Activated naive CD8-positive, alpha-beta T cell (primary cell): Measurements from ENCODE around the gene TMEM239.
A peak's percentile ranks its signal among the peaks of the same experiment; 100 is the strongest.

ENCODE experiments used
- H3K27ac Mint-ChIP-seq: one replicate; pipeline ENCODE4 v1.8.0; 2021; ENCODE audit warnings: mixed read lengths
- H3K27me3 Mint-ChIP-seq: one replicate; pipeline ENCODE4 v1.8.0; 2021; ENCODE audit warnings: mixed read lengths
- H3K36me3 Mint-ChIP-seq: one replicate; pipeline ENCODE4 v1.8.0; 2021; ENCODE audit warnings: mixed read lengths
- H3K4me1 Mint-ChIP-seq: one replicate; pipeline ENCODE4 v1.8.0; 2021; ENCODE audit warnings: low read depth, mixed read lengths
- H3K4me3 Mint-ChIP-seq: one replicate; pipeline ENCODE4 v1.8.0; 2021; ENCODE audit warnings: mild to moderate bottlenecking, mixed read lengths
- H3K9me3 Mint-ChIP-seq: one replicate; pipeline ENCODE4 v1.8.0; 2021; ENCODE audit warnings: low read depth, mixed read lengths

Gene TMEM239

GRCh38 chr20:2840967-2841531 is 24.9 kb downstream of the TMEM239 start:
- Mint-ChIP-seq H3K4me1 (peaks cover 49% of the 10 kb centered on the region), H3K36me3 (peaks cover 8% of the 10 kb centered on the region), H3K9me3 (no peaks in the 10 kb centered on the region), H3K4me3 (peak overlapping the region; percentile 94), H3K27me3 (no peaks in the 10 kb centered on the region), H3K27ac (peak overlapping the region; percentile 70)

- H3K27me3 Mint-ChIP-seq: no peaks in the 10 kb centered on the region
- peaks cover 34% of the 10 kb centered on the region for H3K4me1 Mint-ChIP-seq
- H3K36me3 Mint-ChIP-seq: peaks cover 5% of the 10 kb centered on the region
- no peak overlapping the region for H3K4me3 Mint-ChIP-seq
- H3K27ac Mint-ChIP-seq: no peak overlapping the region
- no peaks in the 10 kb centered on the region for H3K9me3 Mint-ChIP-seq
Observed at GRCh38 chr20:2845607-2846006, 29.4 kb downstream of the TMEM239 start.

- Mint-ChIP-seq H3K9me3 (no peaks in the 10 kb centered on the region), H3K4me3 (no peak overlapping the region), H3K27me3 (no peaks in the 10 kb centered on the region), H3K4me1 (peaks cover 31% of the 10 kb centered on the region), H3K36me3 (peaks cover 5% of the 10 kb centered on the region), H3K27ac (no peak overlapping the region)
Observed at GRCh38 chr20:2846698-2847097, 30.5 kb downstream of the TMEM239 start.

- no peaks in the 10 kb centered on the region for H3K27me3 Mint-ChIP-seq
- peaks cover 5% of the 10 kb centered on the region for H3K36me3 Mint-ChIP-seq
- H3K9me3 Mint-ChIP-seq: no peaks in the 10 kb centered on the region
- H3K4me3 Mint-ChIP-seq: no peak overlapping the region
- peak overlapping the region; percentile 7 for H3K27ac Mint-ChIP-seq
- peaks cover 40% of the 10 kb centered on the region for H3K4me1 Mint-ChIP-seq
Observed at GRCh38 chr20:2847802-2848201, 31.6 kb downstream of the TMEM239 start.

- H3K4me1 Mint-ChIP-seq: peaks cover 28% of the 10 kb centered on the region
- H3K9me3 Mint-ChIP-seq: no peaks in the 10 kb centered on the region
- H3K27me3 Mint-ChIP-seq: no peaks in the 10 kb centered on the region
- peaks cover 4% of the 10 kb centered on the region for H3K36me3 Mint-ChIP-seq
- H3K4me3 Mint-ChIP-seq: no peak overlapping the region
- H3K27ac Mint-ChIP-seq: no peak overlapping the region
Observed at GRCh38 chr20:2849529-2849928, 33.4 kb downstream of the TMEM239 start.

- H3K4me1 Mint-ChIP-seq: peaks cover 19% of the 10 kb centered on the region
- no peaks in the 10 kb centered on the region for H3K36me3 Mint-ChIP-seq
- no peaks in the 10 kb centered on the region for H3K27me3 Mint-ChIP-seq
- H3K9me3 Mint-ChIP-seq: no peaks in the 10 kb centered on the region
- H3K4me3 Mint-ChIP-seq: no peak overlapping the region
- H3K27ac Mint-ChIP-seq: no peak overlapping the region
Observed at GRCh38 chr20:2851086-2851485, 34.9 kb downstream of the TMEM239 start.

GRCh38 chr20:2858591-2858990 is 42.4 kb downstream of the TMEM239 start:
- Mint-ChIP-seq H3K4me1 (no peaks in the 10 kb centered on the region), H3K4me3 (no peak overlapping the region), H3K9me3 (no peaks in the 10 kb centered on the region), H3K27me3 (no peaks in the 10 kb centered on the region), H3K36me3 (no peaks in the 10 kb centered on the region), H3K27ac (no peak overlapping the region)

GRCh38 chr20:2859330-2860121 is 43.4 kb downstream of the TMEM239 start:
- H3K4me3 Mint-ChIP-seq: no peak overlapping the region
- no peaks in the 10 kb centered on the region for H3K9me3 Mint-ChIP-seq
- peaks cover 3% of the 10 kb centered on the region for H3K4me1 Mint-ChIP-seq
- no peaks in the 10 kb centered on the region for H3K36me3 Mint-ChIP-seq
- no peaks in the 10 kb centered on the region for H3K27me3 Mint-ChIP-seq
- no peak overlapping the region for H3K27ac Mint-ChIP-seq

GRCh38 chr20:2864626-2865025 is 48.5 kb downstream of the TMEM239 start:
- no peaks in the 10 kb centered on the region for H3K36me3 Mint-ChIP-seq
- H3K27ac Mint-ChIP-seq: peak overlapping the region; percentile 16
- no peaks in the 10 kb centered on the region for H3K9me3 Mint-ChIP-seq
- no peaks in the 10 kb centered on the region for H3K27me3 Mint-ChIP-seq
- H3K4me1 Mint-ChIP-seq: peaks cover 38% of the 10 kb centered on the region
- H3K4me3 Mint-ChIP-seq: no peak overlapping the region

GRCh38 chr20:2865101-2865500 is 48.9 kb downstream of the TMEM239 start:
- H3K36me3 Mint-ChIP-seq: no peaks in the 10 kb centered on the region
- H3K27ac Mint-ChIP-seq: peak overlapping the region; percentile 50
- no peaks in the 10 kb centered on the region for H3K27me3 Mint-ChIP-seq
- peaks cover 38% of the 10 kb centered on the region for H3K4me1 Mint-ChIP-seq
- H3K4me3 Mint-ChIP-seq: peak overlapping the region; percentile 60
- H3K9me3 Mint-ChIP-seq: no peaks in the 10 kb centered on the region

- Mint-ChIP-seq H3K4me1 (peaks cover 42% of the 10 kb centered on the region), H3K36me3 (no peaks in the 10 kb centered on the region), H3K9me3 (no peaks in the 10 kb centered on the region), H3K27ac (peak overlapping the region; percentile 74), H3K27me3 (no peaks in the 10 kb centered on the region), H3K4me3 (peak overlapping the region; percentile 60)
Observed at GRCh38 chr20:2865630-2866029, 49.5 kb downstream of the TMEM239 start.

- Mint-ChIP-seq H3K4me1 (peaks cover 48% of the 10 kb centered on the region), H3K4me3 (peak overlapping the region; percentile 60), H3K27ac (peak overlapping the region; percentile 74), H3K9me3 (no peaks in the 10 kb centered on the region), H3K27me3 (no peaks in the 10 kb centered on the region), H3K36me3 (no peaks in the 10 kb centered on the region)
Observed at GRCh38 chr20:2866236-2866635, 50.1 kb downstream of the TMEM239 start.

- H3K36me3 Mint-ChIP-seq: no peaks in the 10 kb centered on the region
- H3K4me1 Mint-ChIP-seq: peaks cover 54% of the 10 kb centered on the region
- no peaks in the 10 kb centered on the region for H3K27me3 Mint-ChIP-seq
- no peak overlapping the region for H3K4me3 Mint-ChIP-seq
- peak overlapping the region; percentile 74 for H3K27ac Mint-ChIP-seq
- no peaks in the 10 kb centered on the region for H3K9me3 Mint-ChIP-seq
Observed at GRCh38 chr20:2867081-2867864, 51.1 kb downstream of the TMEM239 start.
